ENCODE results near the gene PMFBP1.

- TF ChIP-seq POLR2A (IDR thresholded peaks at IDR 0.05) (no peak), CTCF (IDR thresholded peaks at IDR 0.05) (no peak)
These were observed 32.0 kb downstream of the PMFBP1 start for GRCh38 chr16:72139908-72140307.

All from uterus (tissue), 2 donors.